ENCODE measurements around the gene PCSK2.

PCSK2 gene

DNA sequence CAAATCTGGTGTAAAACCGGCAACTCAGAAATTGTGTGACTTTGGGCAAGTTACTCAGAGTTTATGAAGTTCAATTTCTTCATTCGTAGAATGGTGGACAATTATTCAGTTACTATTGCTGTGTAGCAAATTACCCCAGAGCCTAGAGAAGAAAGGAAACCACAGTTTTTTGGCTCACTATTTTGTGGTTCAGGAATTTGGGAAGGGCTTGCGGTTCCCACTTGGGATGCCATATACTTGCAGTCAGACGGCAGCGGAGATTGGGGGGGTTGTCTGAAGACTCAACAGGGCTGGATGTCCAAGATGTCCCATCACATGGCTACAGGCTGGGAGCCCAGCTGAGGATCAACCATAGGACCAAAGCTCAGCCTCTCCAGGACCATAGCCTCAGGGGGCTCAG is 108.1 kb downstream of the PCSK2 start:
- DNase-seq (ENCODE audit: low read depth), result no peak

DNA sequence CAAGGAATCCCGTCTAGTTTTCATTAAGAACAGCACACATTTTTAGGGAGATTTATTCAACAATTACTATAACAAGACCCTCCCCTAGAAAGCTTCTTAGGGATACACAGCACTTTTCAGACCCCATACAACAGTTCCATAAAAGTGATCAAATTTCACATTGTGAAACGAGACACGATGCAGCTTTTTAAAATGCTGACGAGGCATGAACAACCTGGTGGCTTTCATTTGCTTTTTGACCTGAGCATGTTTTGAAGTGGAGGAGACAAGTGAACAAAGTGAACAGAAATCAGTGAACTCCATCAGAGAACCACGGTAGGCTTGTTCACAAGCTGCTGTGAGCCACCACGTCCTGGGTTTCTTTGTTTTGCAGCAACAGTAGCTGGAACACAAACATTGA is 112.2 kb downstream of the PCSK2 start:
- no peak for DNase-seq (ENCODE audit: low read depth)

DNA sequence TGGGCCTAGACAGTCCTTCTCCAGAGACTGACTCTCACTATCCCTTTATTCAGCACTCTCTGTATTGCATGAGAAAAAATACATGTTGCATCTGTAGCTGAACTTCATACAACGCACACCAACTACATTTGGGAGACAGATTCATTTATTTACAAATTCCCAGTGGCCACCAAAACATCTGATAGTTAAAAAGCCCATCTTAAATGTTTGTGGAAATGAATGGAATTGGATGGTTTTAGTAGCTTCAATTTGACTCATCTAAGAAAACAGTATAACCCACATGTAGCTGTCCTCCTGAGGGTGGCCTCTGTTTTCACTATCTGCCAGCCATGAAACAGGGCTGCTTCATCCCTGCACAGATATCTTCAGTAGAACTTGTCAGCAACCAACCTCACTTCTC is 116.3 kb downstream of the PCSK2 start:
- DNase-seq (ENCODE audit: low read depth), result no peak

DNA sequence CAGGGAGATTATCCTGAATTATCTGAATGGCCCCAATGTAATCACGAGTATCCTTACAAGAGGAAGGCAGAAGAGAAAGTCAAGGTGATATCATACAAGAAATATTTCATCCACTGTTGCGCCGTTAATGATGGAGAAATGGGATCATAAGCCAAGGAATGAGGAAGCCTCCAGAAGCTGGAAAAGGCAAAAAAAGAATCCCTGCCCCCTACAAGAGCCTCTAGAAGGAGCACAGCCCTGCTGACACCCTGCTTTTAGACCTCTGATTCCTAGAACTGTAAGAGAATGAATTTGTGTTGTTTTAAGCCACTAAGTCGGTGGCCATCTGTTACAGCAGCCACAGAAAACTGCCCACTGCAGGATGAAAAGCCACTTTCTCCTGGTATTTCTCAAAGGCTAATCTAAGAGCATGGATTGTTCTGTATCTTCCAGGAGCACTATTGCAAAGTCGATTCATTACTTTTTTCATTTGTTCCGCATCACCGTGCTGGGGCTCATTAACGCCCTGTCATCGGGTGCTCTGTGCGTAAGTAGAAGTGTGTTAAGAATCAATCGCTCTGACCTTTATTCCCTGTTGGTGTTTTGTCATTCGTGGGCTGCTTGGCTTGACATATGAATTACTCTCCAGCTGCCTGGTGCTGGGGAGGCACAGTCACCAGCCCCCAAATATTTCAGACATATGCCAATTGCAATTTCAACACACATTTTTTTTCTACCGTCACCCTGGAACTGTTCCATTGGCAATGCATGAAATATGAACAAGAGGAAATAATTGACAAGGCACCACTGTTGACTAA is 117.0 kb downstream of the PCSK2 start:
- no peak for DNase-seq (ENCODE audit: low read depth)

DNA sequence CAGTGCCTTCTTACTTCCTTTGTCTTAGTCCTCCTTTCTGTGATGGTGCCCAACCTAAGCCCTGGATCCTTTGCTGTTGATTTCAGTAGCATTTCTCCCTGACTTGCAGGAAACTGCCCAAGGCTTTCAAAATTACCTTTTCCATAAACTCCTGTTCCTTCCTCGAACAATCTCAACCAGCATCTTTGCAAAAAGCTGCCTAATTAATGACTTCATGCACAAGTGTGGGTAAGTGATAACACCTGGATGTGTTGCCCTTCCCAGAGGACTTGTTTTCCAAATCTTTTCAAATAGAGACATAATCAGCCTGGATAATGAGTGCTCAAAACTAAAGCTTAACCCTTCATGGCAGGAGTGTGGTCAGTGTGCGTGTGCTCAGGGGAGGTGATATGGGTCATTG is 118.0 kb downstream of the PCSK2 start:
- DNase-seq (ENCODE audit: low read depth), result no peak

DNA sequence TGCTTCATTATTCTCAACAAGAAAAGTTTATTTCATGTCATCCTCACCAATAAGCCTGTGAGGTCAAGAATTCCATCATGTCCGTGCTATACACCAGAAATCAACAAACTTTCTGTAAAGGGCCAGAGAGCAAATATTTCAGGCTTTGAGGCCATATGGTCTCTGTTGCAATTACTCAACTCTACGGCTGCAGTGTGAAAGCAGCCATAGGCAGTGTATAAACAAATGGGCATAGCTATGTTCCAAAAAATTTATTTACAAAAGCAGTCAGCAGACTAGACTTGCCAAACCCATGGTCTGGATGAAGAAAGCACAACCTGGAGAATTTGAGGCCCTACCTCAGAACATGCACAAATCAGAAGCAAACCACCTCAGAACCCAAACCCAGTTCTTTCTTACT is 118.5 kb downstream of the PCSK2 start:
- DNase-seq (ENCODE audit: low read depth), result no peak

DNA sequence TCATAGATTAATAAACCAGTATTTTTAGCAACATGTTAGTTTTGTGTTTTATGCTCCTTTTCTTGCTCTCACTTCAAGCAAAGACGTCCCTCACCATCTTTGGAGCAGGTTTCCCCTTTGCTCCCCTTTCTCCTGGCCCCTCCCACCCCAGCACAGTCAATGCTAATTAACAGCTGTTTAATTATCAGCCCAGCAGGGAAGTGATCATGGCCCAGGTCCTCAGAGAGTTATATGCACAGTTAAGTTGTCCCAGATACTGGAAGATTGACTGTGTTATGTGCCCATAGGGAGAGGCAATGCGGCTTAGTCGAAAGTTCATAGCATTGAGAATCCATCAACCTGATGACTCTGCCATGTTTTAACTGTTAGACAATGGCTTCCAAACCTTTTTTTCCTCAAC is 123.5 kb downstream of the PCSK2 start:
- no peak for DNase-seq (ENCODE audit: low read depth)

DNA sequence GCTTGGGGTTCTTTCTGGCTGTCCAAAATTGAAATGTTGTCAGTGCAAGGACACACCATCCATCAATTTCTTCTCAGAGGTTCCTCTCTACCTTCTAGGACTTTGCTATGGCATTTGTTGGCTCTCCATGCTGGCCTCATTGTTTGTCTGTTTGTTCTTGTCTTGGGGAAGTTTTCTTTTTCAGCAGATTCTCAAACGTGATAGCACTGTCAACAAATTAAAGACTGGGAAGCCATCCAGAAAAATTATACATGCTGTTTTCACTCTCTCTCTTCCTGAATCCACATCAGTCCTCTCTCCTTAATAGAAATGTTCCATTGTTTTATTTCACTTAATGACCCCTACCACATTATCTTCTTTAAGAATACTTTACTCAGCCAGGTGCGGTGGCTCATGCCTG is 130.4 kb downstream of the PCSK2 start:
- DNase-seq (ENCODE audit: low read depth), result no peak

DNA sequence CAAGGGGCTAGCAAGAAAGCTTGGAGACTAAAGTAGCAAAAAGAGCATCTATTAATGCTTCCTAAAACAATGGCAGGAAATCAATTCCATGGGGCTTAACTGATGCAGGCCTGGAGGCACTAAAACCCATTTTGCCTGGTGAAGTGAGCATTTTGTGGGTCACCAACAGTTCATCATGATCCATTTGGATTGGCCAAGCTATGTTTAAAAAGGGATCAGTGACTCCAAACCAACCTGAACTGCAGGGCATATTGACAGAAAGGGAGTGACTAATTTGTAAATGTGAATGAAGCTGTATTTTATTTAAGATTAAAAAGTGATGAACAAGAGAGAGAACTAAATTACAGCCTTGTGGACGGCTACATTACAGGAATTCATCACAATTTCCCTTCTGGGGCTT is 132.0 kb downstream of the PCSK2 start:
- DNase-seq (ENCODE audit: low read depth), result no peak

DNA sequence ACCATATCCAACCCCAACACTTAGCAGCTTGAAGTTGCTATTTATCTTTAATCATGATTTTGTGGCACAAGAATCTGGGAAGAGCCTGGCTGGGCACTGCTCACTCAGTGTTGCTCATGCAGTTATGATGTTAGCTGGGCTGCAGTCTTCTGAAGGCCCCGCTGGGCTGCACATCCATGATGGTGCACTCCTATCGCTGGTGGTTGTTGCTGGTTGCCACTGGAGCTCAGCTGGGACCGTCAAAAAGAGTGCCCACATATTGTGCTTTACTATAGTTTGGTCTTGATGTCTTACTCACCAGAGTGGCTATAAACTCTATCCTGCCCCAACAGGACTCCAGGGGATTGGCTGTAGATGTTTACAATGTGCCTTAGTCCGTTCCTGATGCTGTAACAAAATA is 137.8 kb downstream of the PCSK2 start:
- DNase-seq (ENCODE audit: low read depth), result no peak

DNA sequence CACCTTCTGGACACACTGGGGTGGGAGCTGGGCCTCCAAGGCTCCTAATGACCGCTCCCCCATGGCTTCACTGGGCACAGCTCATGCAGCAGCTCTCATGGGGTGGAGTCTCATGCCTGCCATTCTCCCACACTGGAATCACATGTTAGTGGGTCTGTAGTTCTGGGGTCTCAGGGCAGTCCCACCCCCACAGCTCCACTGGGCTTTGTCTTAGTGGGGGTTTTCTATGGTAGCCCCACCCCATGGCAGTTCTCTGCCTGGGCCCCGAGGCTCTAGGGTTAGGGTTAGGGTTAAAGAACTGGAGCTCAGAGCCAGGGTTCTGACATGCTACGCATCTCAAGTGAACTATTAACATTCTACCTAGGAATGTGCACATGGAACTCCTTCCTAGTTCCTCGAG is 139.0 kb downstream of the PCSK2 start:
- no peak for DNase-seq (ENCODE audit: low read depth)

DNA sequence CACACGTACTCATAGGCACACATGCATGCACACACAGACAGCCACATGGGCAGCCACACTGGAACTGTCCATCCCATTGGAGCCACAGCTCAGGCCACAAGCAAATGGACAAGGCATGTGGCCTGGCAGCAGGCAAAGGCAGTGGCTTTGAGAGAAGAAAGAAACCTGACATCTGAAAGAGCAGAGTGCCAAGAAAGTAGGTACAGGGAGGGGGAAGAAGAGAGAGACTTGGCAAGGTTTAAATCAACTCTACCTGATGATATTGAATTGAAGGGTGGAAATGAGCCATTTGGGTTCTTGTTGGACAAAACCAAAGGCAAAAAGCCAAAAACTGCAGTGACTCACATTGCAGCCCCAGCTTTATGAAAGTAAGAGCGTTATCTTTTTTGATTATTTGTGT is 142.7 kb downstream of the PCSK2 start:
- DNase-seq (ENCODE audit: low read depth), result no peak

DNA sequence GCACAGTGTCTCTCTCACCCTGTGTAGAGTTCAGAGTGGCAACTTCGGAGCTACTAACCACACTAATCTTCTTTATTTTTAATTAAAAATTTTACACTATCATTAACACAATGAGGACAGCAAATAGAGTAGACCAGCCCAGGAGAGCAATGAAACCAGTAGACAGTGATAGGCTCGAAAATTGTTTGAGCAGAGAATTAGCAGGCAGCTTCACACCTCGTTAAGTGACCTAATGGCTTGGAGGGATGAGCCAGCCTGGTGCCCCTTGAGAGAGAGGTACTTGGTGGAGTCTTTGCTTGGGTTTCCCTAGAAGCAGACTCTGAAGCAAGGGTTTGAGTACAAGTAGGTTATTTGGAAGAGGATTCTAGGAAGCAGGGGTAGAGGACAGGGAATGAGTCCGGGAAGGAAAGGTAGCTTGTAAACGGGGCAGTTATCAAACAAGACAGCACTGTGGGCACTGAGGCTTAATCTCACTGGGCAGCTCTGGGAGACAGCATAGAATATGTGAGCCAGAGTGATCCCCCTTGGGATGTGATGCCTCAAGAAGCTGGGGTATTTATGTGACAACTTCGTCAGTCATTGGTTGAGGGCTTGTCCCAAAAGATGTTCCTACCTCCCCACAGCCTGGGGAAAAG is 146.1 kb downstream of the PCSK2 start:
- no peak for DNase-seq (ENCODE audit: low read depth)

DNA sequence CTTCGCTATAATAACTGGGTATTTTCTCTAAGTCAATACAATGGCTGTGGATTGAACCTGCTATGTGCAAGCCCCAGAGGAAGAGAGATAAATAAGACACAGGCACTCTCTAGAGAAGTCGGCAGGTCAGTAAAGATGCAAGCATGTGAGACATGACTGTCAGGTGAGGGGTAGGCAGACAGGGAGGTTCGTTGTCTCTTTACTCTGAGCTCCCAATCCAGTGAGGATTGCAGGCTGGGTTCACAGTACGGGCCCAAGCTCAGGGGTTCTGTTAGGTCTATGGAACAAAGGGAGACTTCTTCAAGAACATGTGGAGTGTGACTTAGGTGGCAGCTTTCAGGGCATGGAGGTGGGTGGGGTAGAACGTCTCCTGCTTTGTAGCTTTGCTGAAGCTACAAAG is 147.2 kb downstream of the PCSK2 start:
- no peak for DNase-seq (ENCODE audit: low read depth)

DNA sequence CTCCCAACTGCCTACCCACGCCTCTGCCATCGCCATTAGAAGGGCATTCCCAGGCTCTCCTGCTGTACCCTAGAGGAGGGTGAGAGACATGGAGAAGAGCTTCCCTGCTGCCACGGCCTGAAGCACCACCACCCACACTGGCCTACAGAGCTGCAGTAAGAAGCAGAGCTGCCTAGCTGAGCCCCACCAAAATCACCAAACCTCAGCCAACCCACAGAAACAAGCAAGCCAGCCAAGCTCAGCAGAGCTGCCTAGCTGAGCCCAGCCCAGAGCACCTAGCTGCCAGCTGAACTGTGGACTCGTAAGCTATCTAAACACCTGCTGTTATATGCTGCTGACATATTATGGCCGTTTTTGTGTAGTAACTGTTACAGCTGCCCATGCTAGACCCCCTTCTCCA is 149.2 kb downstream of the PCSK2 start:
- DNase-seq (ENCODE audit: low read depth), result no peak

DNA sequence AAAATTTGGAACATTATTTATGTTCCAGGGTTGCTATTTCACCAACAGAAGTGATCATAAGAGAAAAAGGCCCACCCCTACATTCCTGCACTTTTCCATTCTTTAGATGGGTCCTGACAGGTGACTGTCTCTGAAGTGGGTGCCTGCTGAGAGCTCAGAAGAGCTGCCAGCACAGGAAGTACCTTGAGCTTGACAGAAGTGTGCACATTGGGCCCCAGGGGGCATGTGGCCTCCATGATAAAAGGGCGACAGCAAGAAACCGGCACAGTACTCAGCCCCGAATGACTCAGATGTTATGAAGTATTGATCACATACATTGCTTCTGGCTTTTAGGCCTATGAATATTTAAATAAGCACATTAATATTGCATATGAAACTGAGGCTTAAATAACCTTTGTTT is 150.4 kb downstream of the PCSK2 start:
- DNase-seq (ENCODE audit: low read depth), result no peak

DNA sequence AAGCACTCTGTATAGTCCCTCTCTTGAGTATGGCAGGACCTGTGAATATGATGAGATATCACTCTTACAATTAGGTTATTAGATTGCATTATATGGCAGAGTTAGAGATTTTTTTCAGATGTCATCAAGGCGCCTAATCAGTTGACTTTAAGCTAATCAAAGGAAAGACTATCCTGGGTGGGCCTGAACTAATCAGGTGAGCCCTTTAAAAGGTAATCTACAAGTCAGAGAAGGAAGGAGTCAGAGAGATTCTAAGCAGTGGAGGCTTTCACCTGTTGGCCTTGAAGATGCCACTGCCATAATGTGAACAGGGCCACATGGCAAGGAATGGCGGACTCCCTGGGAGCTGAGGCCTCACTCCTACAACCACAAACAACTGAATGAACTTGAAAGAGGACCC is 152.8 kb downstream of the PCSK2 start:
- no peak for DNase-seq (ENCODE audit: low read depth)

DNA sequence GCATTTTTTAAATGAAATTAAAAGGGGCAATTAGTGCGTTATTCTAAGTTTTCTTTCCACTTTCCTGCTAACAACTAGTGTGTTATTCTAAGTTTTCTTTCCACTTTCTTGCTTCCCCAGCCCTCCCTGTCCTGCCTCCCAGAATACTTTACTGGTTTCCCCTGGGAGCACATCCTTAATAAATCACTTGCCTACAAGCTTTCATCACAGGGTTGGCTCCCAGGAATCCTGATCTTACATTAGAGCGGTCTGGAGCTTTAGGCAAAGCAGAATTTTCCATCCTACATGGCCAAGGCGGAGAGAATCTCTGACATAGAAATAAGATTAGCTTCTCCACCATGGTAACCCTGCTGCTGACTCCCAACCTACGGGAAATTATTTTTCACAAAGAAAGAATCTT is 154.0 kb downstream of the PCSK2 start:
- no peak for DNase-seq (ENCODE audit: low read depth)

DNA sequence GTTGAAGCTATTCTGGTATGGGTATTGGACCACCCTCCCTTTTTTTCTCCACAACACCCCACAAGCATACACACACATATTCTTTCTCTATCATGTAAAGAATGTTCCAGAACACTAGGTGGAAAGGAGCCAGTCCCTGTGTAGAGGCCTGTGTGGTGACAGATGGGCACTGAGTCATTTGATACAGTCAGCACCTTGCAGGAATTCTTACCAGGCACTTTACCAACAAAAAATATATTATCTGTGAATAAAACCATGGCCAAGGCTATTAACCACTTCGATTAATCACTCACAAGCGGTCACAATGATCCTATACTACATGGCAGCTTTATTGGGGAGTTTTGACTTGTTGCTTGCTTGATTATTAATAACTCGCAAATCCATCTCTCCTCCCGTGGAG is 154.9 kb downstream of the PCSK2 start:
- DNase-seq (ENCODE audit: low read depth), result no peak

DNA sequence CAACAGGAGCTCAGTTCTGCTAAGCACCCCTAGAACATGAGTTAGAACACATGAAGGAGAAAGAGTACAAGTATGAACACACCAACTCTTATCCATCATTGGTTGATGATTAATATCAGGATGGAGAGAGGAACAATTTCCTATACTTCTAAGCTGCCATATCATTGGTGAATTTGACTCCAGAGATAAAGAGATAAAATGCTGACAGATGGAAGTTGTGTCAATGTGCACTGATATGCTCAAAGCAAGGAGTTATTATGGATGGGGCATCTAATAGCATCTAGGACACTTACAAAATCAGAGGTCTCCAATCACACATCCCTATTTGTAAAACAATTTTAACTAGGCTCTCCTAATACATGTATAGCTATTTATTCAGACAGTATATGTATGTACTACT is 159.0 kb downstream of the PCSK2 start:
- no peak for DNase-seq (ENCODE audit: low read depth)

DNA sequence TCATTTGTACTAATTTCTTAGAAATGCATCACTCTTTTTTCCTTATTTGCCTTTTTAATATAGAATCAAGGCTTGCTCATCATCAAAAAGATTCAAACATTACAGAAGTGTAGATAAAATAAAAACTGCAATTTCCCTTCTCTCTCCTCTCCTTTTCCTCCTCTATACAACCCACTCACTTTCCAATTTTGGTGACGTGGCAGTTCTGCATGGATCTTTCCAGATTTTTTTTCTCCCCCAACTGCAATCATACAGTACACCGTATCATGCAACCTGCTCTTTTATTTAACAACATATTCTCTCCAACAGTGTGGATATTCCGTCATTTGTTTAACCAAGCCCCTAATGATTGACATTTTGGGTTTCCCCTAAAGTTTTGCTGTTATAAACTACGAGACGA is 163.8 kb downstream of the PCSK2 start:
- DNase-seq (ENCODE audit: low read depth), result no peak

DNA sequence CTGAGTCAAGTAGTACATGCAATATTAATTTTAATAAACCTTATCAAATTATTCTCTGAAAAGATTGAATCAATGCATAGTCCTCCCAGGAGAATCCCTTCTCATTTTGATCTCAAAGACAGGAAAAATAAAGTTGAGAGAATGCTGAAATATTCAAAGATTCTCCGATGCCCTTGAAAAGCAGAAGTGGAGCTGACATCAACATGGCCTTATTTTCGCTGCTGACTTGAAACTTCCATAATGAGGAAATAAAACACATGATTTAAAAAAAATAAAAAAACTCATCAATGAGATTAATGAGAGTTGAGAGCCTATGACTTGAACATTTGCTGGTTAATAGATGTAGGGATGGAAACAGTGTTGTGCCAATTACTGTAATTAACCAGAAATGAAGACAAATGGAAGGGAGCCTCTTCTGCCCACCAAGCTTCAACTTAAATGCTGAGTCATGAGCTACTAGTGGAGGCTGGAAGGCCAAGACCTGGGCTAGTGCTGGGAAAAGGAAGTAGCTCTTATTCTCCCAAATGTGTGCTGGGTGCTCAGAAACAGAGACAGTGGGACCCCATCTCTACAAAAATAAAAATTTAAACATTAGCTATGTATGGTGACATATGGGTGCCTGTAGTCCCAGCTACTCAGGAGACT is 164.4 kb downstream of the PCSK2 start:
- DNase-seq (ENCODE audit: low read depth), result no peak

DNA sequence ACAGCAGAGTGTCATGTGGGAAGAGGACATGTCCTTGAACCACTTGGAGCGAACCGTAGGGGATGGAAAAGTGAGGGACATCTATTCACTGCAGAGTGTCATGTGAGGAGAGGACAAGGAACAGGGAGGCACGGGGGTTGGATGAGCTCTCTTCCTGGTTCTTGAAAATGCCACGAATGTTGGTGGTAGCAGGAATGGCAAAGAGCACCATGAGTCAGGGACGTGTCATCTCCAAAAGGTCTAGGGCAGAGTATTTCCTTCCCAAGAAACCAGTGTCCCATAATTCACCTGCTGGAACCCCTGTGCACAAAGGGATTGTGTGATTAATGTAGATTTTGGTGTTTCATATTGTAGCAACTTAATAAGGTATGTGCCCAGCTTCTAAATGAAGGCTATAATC is 167.6 kb downstream of the PCSK2 start:
- no peak for DNase-seq (ENCODE audit: low read depth)

DNA sequence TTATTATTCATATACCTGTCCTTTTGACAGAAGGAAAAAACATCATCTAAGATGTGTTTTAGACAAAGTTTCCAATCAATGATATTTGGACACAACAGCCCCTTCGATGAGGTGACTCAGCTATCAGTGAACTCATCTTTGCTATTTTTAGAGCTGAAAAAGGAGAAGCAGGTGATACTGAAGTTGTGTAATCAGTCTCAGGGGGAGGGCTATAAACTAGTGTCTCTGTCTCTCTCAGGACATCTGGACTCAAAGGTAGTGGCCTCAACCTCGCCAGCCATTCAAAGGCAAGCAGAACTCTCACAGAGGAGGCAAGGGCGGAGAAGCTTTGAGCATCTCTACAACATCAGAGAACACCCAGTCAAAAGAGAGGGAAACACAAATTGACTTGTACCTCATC is 168.9 kb downstream of the PCSK2 start:
- DNase-seq (ENCODE audit: low read depth), result no peak

Data from activated T-helper 9 cell treated with anti-CD3 and anti-CD28 coated beads, Interleukin-2, amount 50 U/mL, for 16 hours (primary cell).